GM21515 (cell line): ENCODE results near the gene ZFP3.
"Not testable (repeated sequence)": the region's sequence is repeated elsewhere in the genome, so short reads cannot be mapped to it uniquely, and the experiment has no call there.

Experiments
- ATAC-seq: cut with Tn5 transposase; IDR thresholded peaks from one replicate; pipeline ENCODE4 v1.9.1; 2021; ENCODE audit not compliant: unreplicated experiment

Gene ZFP3

DNA sequence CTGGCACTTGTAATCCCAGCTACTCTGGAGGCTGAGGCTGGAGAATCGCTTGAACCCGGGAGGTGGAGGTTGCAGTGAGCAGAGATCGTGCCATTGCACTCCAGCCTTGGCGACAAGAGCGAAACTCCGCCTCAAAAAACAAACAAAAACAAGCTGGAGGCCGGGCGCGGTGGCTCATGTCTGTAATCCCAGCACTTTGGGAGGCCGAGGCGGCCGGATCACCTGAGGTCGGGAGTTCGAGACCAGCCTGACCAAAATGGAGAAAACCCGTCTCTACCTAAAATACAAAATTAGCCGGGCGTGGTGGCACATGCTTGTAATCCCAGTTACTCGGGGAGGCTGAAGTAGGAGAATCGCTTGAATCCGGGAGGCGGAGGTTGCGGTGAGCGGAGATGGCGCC, 992 bp upstream of the ZFP3 start:
- ATAC-seq = not testable (repeated sequence)

DNA sequence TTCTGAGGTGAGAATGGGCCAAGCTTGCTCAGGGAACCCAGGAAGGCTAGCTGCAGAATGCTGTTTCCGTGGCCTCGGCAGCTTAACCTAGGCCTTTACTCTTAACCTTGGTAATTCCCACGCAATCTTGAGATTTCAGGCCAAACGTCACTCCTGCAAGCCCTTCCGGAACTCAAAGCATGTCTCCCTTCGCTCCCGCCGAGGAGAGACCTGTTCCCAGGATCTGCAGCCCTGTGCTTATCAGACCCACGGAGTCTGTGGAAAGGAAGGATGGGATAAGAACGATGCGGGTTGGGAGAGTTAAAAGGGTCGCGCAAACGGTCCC, 524 bp upstream of the ZFP3 start:
- no peak for ATAC-seq

DNA sequence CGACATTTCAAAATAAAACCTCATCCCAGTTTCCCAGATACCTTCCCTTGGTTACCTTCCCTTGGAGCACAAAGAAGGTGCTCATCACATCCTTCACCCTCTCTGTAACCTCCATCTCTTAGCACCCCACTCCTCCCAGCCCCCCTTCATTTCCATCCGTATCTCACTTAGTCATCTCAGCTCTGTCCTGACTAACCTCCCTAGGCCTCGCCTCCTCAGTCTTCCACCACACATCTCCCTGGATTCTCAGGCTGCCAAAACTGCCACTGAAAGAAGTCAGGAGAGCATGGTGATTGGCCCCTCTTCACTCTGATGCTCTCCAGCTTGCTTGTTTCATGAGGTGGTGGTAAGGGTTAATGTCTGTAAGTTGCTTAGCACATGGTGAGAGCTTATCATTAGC, 2.3 kb downstream of the ZFP3 start:
- no peak for ATAC-seq

DNA sequence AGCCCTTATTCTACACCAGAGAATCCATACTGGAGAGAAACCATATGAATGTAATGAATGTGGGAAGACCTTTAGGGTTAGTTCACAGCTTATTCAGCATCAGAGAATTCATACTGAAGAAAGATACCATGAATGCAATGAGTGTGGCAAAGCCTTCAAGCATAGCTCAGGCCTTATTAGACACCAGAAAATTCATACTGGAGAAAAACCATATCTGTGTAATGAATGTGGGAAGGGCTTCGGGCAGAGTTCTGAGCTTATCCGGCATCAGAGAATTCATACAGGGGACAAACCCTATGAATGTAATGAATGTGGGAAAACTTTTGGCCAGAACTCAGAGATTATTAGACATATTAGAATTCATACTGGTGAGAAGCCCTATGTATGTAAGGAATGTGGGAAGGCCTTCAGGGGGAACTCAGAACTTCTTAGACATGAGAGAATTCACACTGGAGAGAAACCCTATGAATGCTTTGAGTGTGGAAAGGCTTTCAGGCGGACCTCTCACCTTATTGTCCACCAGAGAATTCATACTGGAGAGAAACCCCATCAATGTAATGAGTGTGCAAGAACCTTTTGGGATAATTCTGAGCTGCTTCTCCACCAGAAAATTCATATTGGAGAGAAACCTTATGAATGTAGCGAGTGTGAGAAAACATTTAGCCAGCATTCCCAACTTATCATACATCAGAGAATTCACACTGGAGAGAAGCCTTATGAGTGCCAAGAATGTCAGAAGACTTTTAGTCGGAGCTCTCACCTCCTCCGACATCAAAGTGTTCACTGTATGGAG, 14.1 kb downstream of the ZFP3 start:
- ATAC-seq = no peak

DNA sequence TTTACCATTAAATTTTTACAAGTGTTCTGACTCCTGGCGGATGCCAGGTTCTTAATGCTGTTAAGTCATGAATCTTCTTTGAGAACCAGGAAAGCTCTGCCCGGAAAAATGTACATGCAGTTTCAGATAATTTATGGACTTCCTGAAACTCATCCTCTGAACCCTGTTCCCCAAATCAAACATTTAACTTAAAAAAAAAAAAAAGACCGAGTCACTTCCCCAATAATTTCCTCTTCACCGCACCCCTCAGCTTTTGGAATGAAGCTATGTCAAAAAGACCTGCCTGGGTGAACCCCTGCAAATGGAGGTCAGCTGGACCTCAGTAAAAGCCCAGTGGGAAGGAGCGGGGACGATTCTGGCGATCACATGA, 18.4 kb downstream of the ZFP3 start:
- no peak for ATAC-seq

DNA sequence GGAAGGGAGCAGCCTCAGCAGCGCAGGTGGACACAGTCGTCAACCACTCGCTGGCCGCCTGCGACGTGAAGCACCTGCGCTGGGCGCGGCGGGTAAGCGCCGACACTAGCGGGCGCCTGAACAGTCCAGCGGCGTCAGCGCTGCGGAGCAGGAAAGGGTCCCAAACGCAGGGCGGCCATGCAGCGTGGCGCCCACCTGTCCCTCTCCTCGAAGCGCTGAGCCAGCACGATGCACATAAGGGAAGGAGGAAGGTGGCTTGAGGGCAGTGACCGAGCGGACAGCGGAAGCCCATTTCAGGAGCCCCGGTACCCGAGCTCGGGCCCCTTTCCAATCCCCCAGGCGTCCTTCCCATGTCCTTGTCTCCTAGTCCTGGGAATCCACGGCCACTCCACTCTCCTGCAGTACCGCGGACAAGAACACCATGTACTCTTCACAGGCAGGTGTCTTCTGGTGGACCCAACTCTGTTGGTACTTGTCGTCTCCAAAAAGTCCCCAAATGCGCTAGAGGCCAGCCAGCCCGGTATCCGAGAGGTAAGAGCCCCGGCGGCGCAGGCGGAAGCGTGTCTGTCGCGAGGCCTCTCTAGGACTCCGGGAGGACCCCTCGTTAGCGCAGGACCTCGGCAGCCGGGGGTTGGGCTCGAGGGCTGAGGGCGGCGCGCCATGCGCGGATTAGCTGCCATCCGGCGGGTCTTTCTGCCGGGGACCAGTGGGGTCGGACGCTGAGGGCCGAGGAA, 19.0 kb downstream of the ZFP3 start:
- no peak for ATAC-seq

DNA sequence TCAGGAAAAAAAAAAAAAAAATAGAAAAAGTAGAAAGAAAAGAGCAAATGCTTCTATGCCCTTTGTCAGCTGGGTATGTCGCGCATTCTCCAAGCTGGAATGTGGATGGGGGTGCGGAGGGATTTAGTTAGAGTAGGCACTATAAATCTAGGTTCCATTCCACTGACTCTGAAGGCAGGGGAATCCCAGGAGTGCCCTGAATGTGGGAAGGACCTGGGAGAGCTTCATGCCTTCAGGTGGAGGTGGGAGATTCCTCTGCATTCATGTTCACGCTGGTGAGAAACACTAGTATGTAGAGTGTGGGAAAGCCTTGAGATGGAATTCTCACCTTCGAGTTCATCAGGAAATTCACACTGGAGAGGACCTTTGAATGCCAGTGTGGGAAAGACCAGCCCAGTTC, 21.0 kb downstream of the ZFP3 start:
- ATAC-seq = no peak

DNA sequence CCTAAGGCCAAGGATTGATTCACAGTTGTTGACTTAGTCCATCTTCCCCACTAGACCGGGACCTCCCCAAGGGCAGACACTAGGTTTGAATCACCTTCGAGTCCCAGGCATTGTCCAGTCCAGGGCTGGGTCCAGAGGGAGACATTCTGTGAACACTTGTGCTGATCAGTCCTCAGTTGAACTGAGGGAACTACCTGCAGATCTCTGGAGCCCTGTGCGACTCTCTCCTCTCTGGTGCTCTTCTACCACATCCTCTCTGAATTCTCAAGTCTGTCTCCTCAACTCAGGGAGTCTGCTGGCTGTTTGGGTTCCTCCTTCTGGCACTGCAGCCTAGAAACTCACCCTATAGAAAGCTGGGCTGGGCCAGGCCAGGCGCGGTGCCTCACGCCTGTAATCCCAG, 22.6 kb downstream of the ZFP3 start:
- ATAC-seq = no peak

DNA sequence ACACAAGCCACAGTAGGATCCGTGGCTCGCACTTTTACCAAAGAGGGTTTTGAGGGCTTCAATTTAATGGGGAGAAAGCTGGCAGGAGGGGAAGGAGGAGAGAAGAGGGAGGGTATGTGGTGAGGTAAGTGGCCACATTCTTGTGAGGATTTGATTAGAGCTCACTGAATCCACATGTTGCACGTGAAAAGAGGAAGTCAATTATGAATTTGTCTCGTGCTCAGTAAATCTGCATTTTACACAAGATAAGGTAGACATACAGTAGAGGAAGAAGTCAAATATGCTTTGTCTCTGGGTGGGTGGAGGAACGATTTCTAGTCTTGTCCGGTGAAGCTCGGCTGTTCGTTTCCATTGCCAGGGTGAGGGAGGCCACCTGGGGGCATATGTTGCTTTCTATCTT, 32.5 kb downstream of the ZFP3 start:
- peak; percentile 3 for ATAC-seq

DNA sequence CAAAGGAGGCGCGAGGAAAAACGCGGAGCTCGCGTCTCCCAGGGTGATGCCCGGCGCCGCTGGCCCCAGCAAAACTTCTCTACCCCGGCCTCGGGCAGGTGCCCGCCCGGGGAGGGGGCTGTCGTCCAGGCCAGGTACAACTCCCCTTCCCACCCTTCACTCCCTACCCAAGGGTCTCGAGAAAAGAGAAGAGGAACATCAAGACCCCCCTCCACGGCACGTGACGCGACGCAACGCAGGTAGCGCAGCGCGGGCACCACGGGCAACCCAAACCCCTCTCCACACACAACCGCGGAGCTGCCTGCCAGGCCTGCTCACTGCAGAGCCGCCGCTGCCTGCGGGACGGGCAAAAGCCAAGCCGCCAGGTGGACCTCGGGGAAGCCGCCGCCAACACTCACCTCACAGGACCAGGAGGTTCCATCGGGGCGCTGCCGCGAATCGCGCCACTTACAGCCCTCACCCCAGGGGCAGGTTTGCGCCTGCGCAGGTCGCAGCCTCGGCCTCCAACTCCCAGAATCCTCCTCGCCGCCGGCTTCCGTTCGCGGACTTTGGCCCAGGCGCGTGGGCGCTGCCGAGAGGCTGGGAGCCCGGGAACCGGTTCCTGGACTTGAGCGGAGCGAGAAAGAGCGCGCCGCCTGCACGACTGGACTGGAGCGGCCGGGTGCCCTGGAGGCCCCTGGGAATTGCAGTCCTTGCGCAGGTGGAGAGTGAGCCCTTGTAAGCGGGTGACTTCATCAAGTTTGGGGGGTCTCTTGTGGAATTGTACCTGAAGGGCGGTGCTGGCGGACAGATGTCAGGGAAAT, 33.3 kb downstream of the ZFP3 start, which contains the start of gene ZNF232:
ZNF232 (minus strand) TSS at position 477 of the 803 bp plus-strand sequence; CDS start at position 421, 56 bp downstream.
- peak; percentile 86 for ATAC-seq

DNA sequence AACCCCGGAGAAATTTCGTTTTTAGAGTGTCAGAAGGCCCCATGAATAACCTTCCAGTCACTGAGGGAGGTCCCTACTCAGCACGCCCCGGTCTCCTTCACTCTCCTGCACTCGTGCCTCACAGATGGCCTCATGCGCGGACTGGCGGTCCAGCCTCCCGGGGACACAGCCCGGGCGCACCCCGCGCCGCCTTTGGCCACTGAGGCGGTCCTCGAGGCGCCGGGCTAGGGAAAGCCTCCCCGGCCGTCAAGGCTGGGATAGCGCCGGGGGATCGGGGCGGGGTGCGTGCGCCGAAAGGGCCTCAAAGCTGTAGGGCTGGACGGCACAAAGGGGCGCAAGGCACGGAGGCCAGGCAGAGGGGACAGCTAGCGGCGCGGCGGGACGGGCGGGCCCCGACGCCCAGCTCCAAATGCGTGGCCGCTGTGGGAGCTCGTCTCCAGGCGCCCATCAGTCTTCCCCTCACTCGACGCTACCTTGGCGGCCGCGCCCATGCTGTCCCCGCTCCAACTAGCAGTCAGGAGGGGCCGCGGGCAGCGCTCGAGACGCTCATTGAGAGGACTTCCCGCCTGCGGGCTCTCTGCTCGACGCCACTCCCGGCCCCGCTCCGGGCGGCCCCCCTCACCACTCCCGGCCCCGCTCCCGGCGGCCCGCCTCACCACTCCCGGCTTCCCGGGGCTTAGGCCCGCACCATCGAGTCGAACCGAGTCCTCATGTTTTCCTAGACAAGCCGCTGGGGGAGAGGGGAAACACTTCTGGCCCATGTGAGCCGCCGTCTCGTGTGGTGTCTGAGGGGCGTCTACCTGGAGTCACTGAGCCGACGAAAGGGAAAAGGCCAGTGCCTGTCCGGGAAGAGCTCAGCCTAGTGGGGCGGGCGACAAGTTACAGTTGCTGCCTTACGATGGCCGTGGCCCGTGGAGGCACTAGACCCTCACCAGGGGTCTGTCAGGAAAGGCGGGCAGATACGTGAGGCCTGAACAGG, 37.7 kb downstream of the ZFP3 start, which contains the start of gene USP6:
USP6 (plus strand) TSS at position 360 of the 979 bp plus-strand sequence. CDS start 14,336 bp downstream, outside the sequence.
- ATAC-seq = no peak

DNA sequence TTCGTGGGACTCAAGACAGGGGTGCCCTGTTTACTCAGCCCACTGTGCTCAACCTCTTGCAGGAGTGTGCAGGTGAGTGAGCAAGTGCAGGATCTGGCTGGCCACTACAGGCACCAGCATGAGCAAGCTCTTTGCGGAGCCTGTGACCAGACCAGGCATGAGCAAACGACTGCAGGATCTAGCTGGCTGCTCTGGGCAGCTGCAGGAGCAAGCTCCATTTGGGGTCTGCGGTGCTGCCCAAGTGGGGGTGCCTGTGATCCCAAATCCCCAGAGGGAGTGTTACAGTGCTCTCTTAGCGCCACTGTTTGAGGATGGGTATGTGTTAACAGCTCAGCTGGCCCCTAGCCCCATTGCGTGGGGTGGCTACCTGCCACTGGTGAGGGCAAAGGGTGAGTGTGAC, 40.0 kb downstream of the ZFP3 start:
- ATAC-seq = no peak

DNA sequence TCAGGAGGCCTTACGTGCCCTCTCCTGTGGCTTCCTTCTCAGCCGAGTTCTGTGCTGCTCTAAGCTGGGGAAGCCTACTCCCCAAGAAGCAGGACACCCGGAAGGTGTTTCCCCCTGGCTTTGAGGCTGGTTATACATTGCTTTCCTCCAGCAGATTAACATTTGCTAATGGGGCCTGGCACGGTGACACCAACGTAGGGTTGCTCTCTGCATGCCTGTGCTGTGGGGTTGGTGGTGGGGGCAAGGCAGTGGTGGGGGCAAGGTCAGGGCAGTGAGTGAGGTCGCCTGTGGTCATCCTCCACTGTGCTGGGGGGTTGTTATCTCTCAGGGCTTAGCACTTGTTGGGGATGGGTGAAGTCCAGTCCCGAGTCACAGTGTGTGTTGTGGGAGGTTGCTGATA, 41.8 kb downstream of the ZFP3 start:
- ATAC-seq = no peak

DNA sequence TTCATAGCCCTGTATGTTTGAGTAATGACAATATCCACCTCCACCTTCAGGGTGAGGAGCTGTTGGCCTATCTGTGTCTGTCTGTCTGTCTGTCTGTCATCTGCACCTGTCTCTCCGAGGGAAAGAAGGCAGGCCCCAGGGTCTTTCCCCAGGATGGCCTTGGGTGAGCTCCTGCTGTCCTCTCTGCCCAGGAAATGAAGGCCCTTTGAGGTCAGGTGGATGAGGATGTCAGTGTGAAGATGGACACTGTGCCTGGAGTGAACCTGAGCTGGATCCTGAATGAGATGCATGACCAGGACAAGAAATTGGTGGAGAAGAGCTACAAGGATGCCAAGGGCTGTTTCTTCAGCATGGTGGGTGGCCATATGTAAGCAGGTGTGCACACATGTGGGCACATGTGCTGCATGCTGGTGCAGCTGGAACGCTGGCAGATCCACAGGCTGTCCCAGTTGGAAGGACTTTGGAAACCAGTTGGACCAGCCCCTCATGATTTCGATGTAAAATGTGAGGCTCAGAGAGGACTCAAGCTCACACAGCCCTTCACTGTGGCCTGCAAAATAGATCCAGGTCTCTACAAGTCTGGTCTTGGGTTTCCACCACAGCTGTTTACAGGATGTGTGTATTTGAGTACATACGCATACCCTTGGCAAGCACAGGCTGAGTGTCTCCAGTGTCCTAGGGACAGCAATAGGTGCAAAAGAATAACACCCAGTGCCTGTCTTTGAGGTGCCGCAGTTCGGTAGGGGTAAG, 42.3 kb downstream of the ZFP3 start:
- ATAC-seq = not testable (repeated sequence)

DNA sequence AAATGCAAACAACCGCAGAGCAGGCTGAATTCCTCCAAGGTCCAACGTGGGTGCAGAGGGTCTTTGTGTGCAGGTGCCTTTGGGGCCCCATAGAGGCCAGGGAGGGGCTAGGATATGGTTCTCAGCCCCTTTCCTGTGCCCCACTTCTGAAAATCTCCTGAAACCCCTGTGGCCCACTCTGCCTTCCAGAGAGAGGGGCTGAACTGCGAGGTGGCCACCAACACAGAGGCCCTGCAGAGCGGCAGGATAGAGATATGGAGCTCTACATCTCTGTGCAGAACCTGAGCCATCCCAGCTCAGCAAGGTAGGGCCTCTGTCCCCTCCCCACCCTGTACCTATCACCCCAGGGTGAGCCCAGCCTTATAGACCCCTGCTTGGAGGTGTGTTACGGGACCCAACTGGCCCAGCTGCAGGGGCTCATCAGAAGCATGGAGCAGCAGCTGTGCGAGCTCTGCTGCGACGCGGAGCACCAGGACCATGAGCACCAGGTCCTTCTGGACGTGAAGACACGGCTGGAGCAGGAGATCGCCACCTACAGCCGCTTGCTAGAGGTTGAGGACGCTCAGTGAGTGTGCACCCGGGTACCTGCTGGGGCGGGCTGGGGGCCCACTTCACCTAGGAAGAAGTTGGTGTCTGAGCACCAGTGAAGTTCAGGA, 43.0 kb downstream of the ZFP3 start:
- ATAC-seq = no peak

DNA sequence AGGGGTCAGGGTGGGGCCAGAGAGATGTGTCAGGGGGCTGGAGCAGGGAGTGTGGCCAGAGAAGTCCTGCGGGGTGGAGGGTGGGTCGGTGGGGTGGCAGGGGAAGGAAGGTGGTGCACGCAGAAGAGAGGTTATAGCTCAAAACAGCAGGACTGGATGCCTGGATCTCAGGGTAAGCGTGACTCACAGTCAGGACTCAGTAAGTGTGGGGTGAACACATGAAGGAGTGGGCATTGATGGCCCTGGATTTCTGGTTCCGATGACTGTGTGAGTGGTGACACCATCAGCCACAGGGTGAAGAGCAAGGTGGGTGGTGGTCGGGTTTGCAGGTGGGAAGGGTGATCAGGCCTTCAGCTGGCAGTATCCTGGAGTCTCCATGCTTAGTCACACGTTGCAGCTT, 43.8 kb downstream of the ZFP3 start:
- not testable (repeated sequence) for ATAC-seq

DNA sequence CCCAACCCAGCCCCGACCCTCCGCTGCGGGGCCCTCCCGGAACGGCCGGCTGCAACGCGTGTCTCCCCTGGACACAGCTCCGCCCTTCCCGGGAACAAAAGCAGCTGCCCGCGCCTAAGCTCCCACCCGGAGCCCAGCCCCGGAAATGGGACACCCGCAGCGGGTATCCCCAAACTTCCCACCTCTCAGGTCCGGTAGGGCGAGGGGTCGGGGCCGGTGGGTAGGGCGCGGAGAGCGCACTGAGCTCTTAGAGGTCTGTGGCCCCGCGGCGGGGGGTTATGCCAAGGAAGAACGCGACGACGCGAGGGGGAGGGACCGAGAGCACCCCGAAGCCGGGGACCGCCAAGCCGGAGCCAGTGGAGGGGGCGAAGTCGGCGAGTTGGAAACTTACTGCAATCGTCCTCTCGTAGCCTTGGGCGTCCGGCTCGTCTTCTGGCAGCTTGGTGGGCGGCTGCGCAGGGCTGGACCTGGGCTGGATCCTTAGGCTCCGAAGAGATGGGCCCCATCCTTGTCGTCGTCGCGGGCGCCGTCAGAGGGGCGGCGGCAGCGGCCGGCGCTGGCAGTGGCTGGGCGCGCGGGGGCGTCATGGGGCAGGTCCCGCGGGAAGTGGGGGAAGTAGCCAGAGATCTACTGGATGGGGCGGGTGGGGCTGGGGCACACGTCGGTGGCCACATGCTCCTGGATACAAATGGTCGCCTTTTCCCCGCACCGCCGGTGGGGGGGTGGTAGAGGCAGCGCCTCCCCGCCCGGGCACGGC, 44.5 kb downstream of the ZFP3 start:
- ATAC-seq = no peak

DNA sequence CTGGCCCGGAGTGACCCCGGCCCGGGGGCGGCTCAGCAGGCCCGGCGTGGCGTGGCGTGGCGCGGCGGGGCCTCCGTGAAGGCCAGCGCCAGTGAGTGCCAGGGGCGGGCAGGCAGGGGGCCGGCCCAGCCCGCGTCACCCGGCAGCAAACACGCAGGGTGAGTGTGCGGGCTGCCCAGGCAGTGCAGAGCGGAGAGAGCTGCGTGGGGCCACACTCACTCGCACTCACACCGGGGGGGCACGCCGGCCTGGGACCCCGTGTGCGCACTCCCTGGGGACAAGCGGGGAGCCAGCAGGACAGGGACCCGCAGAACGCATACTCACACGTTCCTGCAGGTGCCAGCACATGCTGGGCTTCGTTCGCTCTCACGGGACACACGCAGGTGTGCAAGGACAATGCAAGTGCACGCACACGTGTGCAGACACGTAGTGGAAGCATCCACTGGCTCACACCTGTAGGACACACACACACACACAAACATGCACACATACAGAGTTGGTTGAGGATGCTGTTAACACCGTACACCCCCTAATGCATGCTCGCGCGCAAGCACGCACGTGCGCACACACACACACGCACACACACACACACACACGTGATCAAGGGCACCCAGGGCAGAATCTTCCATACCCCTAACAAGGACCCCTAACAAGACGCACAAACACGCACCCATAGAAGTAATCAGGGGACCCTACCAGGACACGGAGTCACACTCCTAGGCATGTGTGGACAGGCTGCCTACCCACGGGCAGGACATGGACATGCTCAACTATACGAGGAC, 45.3 kb downstream of the ZFP3 start:
- ATAC-seq = no peak
